Lung (tissue), 12 donors: ENCODE results near the gene NEDD8. TPM values are rescaled to one million over a fixed set of nuclear protein-coding genes. Genes with fewer than 3 reads are reported as not detected.

Source experiments
- ATAC-seq: fragments of 200-7000 bp; cut with Tn5 transposase; one replicate; pipeline ENCODE4 v1.9.1; 2020; ENCODE audit warnings: moderate number of reproducible peaks; ENCODE audit not compliant: insufficient read depth, low FRiP score
- DNase-seq, 3 donors: peaks; one replicate each; pipeline ENCODE4 v3.0.0-alpha.2; 2013 to 2017
- H3K27ac ChIP-seq, 2 donors: one replicate each; pipeline ENCODE4 v1.5.1; 2013; ENCODE audit warnings: mild to moderate bottlenecking in 2 of 2, moderate library complexity in 2 of 2, control low read depth in 1 of 2, inconsistent platforms in 1 of 2, low read depth in 1 of 2, low read length in 1 of 2
- H3K27me3 ChIP-seq, 3 donors: one replicate each; pipeline ENCODE4 v1.5.1; 2013; ENCODE audit warnings: low read length in 2 of 3; ENCODE audit not compliant: control insufficient read depth in 3 of 3, insufficient read depth in 3 of 3
- H3K36me3 ChIP-seq, 4 donors: one replicate each; pipeline ENCODE4 v1.5.1; 2013; ENCODE audit warnings: low read length in 4 of 4, mild to moderate bottlenecking in 1 of 4, moderate library complexity in 1 of 4; ENCODE audit not compliant: control insufficient read depth in 4 of 4, insufficient read depth in 4 of 4
- H3K4me1 ChIP-seq, 5 donors: one replicate each; pipeline ENCODE4 v1.5.1; 2013; ENCODE audit warnings: low read length in 5 of 5, mild to moderate bottlenecking in 2 of 5, moderate library complexity in 1 of 5; ENCODE audit not compliant: control insufficient read depth in 5 of 5, insufficient read depth in 5 of 5
- H3K4me3 ChIP-seq: one replicate; pipeline ENCODE4 v1.5.1; 2013; ENCODE audit warnings: mild to moderate bottlenecking, control low read depth, moderate library complexity
- H3K9ac ChIP-seq, 2 donors: one replicate each; pipeline ENCODE4 v1.5.1; 2013; ENCODE audit warnings: low read length in 2 of 2, control low read depth in 1 of 2; ENCODE audit not compliant: insufficient read depth in 1 of 2
- H3K9me3 ChIP-seq, 4 donors: one replicate each; pipeline ENCODE4 v1.5.1; 2013; ENCODE audit warnings: low read length in 3 of 4, mild to moderate bottlenecking in 1 of 4, moderate library complexity in 1 of 4; ENCODE audit not compliant: control insufficient read depth in 4 of 4, insufficient read depth in 3 of 4
- WGBS, 2 donors: extraction: QIAGEN DNeasy Blood & Tissue Kit; methylation state at CpG; one replicate each; pipeline ENCODE4 v1.1.7; 2013; 5-methylcytosine and 5-hydroxymethylcytosine counted together
- polyA plus RNA-seq, 2 donors: library from polyadenylated mRNA; stranded (reverse); fragments of 200-250 nt; gene quantifications; one replicate each; pipeline ENCODE4 v1.2.1, GENCODE V29; 2013
- total RNA-seq, 2 donors: library from RNA; depleted of rRNA in 1 of 2; stranded (reverse); fragments of >200 nt in 1 of 2; gene quantifications; one replicate each; pipeline ENCODE4 v1.2.1, GENCODE V29; 2014 to 2021
- TF ChIP-seq, protein P1 (sequence below): IDR thresholded peaks from 2 replicates; pipeline ENCODE4 v1.5.1; 2012; ENCODE audit warnings: mild to moderate bottlenecking; ENCODE audit errors: control extremely low read depth, extremely low read depth
- donor health status: control.
- donor health status: control.
- donor health status: Bipolar disorder and iron deficiency.
- donor health status: healthy.
- donor health status: DM: yes; HTN: yes; CAD: no.

NEDD8 gene
- total and polyA plus RNA-seq, 4 donors: 69.5 to 246 (median 194) TPM

DNA sequence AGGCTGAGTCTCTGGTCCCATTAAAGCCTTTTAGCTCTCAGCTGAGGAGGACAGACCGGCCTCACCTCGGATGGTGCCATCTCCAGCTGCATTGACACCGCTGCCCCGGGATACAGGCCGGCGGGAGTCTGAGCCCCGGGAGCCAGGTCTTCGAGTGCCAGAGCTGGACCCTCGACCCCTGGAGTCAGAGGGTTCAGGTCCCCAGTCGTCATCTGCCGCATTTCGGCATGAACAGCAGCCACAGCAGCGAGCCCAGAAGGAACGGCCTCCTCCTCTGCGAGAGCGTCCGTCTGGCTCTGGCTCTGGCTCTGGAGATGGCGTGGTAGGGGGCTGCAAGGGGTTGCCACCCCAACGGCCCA is 29.8 kb upstream of the NEDD8 start:
- H3K36me3 ChIP-seq: peaks cover under 1 to 14% (median 2%) of the 10 kb centered on the region in 4 donors
- H3K27me3 ChIP-seq: no peaks in the 10 kb centered on the region
- no peaks in the 10 kb centered on the region for H3K9me3 ChIP-seq
- 92 to 94% methylated on average over 19 of the region's 19 CpGs for WGBS, 2 donors
- ATAC-seq (no peak), DNase-seq (no peak)
- no peak overlapping the region for H3K27ac ChIP-seq
- TF ChIP-seq, protein P1, sequence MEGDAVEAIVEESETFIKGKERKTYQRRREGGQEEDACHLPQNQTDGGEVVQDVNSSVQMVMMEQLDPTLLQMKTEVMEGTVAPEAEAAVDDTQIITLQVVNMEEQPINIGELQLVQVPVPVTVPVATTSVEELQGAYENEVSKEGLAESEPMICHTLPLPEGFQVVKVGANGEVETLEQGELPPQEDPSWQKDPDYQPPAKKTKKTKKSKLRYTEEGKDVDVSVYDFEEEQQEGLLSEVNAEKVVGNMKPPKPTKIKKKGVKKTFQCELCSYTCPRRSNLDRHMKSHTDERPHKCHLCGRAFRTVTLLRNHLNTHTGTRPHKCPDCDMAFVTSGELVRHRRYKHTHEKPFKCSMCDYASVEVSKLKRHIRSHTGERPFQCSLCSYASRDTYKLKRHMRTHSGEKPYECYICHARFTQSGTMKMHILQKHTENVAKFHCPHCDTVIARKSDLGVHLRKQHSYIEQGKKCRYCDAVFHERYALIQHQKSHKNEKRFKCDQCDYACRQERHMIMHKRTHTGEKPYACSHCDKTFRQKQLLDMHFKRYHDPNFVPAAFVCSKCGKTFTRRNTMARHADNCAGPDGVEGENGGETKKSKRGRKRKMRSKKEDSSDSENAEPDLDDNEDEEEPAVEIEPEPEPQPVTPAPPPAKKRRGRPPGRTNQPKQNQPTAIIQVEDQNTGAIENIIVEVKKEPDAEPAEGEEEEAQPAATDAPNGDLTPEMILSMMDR: no peak
- no peak overlapping the region for H3K9ac ChIP-seq
- peaks cover 0 to 11% (median 7%) of the 10 kb centered on the region in 5 donors for H3K4me1 ChIP-seq
- no peak overlapping the region for H3K4me3 ChIP-seq

DNA sequence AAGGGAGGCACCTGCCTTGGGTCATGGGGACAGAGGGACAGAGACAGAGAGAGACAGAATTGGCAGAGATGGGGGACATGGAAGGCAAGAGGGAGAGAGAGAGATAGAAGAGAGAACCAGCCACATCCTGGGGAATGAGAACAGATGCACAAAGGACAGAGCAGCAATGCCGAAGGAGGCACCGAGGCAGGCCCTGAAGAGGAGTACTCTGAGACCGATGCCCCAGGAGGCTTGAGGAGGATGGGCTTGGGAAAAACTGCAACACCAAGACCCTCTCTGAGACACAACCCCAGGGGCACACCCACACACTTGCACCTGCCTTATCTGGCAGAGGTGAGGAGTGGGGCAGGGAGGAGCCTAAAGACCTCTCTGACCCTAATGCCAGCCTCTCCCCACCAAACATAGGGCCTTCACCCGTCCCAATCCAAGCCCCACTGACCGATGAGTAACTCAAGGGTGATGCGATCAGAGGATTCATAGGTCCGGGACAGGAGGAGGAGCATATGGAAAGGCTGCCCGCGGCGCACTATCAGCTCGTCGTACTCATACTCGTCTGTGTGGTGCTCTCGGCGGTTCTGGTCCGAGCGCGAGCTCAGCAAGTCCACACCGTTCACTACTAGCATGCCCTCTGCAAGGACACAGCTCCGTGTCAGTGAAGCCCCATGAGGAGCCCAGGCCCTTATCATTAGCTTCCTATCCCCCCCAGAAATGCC is 29.2 kb upstream of the NEDD8 start:
- no peak overlapping the region for H3K9ac ChIP-seq
- no peak overlapping the region for H3K4me3 ChIP-seq
- ATAC-seq (no peak), DNase-seq (no peak)
- TF ChIP-seq, protein P1: no peak
- H3K27ac ChIP-seq: no peak overlapping the region
- H3K27me3 ChIP-seq: no peaks in the 10 kb centered on the region
- 92 to 93% methylated on average over 20 of the region's 20 CpGs for WGBS, 2 donors
- peaks cover 0 to 11% (median 7%) of the 10 kb centered on the region in 5 donors for H3K4me1 ChIP-seq
- no peaks in the 10 kb centered on the region for H3K9me3 ChIP-seq
- peaks cover 0 to 9% (median 0%) of the 10 kb centered on the region in 4 donors for H3K36me3 ChIP-seq

DNA sequence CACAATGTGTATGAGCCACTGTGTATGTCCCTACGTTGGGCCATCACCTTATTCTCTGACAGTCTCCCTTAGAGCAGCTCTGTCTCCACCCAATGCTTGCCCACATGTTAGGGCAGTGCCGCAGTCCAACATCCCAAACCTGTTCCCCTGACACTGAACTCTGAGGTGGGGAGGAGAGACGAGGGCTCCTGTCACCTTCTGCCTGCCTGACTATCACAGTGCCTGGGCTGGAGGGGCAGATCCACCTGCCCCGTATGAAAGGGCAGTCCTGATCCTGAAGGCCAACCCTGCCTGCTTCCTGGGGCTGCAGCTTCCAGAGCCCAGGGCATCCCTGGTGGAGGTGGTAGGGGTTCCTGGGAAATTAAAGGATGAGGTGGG is 28.6 kb upstream of the NEDD8 start:
- Histone ChIP-seq H3K9me3 (no peaks in the 10 kb centered on the region), H3K4me1 (peaks cover 0 to 11% (median 7%) of the 10 kb centered on the region in 5 donors), H3K36me3 (peaks cover 0 to 3% (median 0%) of the 10 kb centered on the region in 4 donors), H3K9ac (no peak overlapping the region), H3K27me3 (no peaks in the 10 kb centered on the region), H3K4me3 (no peak overlapping the region), H3K27ac (no peak overlapping the region)
- DNase-seq (no peak), ATAC-seq (no peak)
- TF ChIP-seq, protein P1: no peak
- WGBS, 2 donors: 91 to 94% methylated on average over 4 of the region's 4 CpGs
